GM12878 (cell line): ENCODE data around the gene MYMK. TPM values are rescaled to one million over a fixed set of nuclear protein-coding genes. Genes with fewer than 3 reads are reported as not detected.

Experiments used
- ATAC-seq: fragments of 200-7000 bp; cut with Tn5 transposase; 3 replicates; pipeline ENCODE4 v1.9.1; 2020; ENCODE audit warnings: mild to moderate bottlenecking, moderate library complexity
- BruUV-seq: library from RNA; stranded (reverse); fragments of 400-500 nt; replicated peaks from 2 replicates; lab custom pipeline; 2021; lab: Mats Ljungman, UMichigan
- CTCF ChIA-PET: fragments of 300-600 bp; sonication (Branson Sonifier 250); formaldehyde crosslinking; extraction: SDS; loops from one replicate; lab custom pipeline; 2021; ENCODE audit warnings: inconsistent platforms; lab: Yijun Ruan, JAX
- POLR2A ChIA-PET: fragments of 350-600 bp; formaldehyde crosslinking; extraction: SDS; loops from one replicate; lab custom pipeline; 2021; ENCODE audit warnings: inconsistent platforms; lab: Charles Lee
- RAD21 ChIA-PET: fragments of 300-600 bp; sonication (Branson Sonifier 250); formaldehyde crosslinking; loops from one replicate; lab custom pipeline; 2023; ENCODE audit warnings: antibody characterized with exemption; ENCODE audit not compliant: unreplicated experiment; lab: Charles Lee
- SMC1A ChIA-PET: fragments of 300-600 bp; sonication (Branson Sonifier 250); formaldehyde crosslinking; loops from one replicate; lab custom pipeline; 2023; ENCODE audit not compliant: unreplicated experiment, uncharacterized antibody; lab: Charles Lee
- DNase-seq: peaks from one replicate; pipeline ENCODE4 v3.0.0-alpha.2; 2011; ENCODE audit warnings: low read depth, low spot score
- FAIRE-seq: peaks from 3 replicates; lab custom pipeline; 2011; peaks lifted over from hg19 to GRCh38; lab: Jason Lieb, UNC
- H2AFZ ChIP-seq: 2 replicates; pipeline ENCODE4 v1.6.0; 2011; ENCODE audit warnings: low read depth, low read length, control low read depth; ENCODE audit not compliant: control insufficient read depth
- H3K27ac ChIP-seq: 2 replicates; pipeline ENCODE4 v1.5.1; 2011; ENCODE audit warnings: control low read depth; ENCODE audit not compliant: control insufficient read depth, insufficient read depth
- H3K27me3 ChIP-seq, 2 experiments: replicated peaks in 1 of 2; 2 replicates each; pipeline versions ENCODE4 v1.6.0 to v1.6.1; 2011; ENCODE audit warnings: low read length in 1 of 2; ENCODE audit not compliant: control insufficient read depth in 2 of 2, insufficient read depth in 2 of 2
- H3K36me3 ChIP-seq, 2 experiments: 2 replicates each; pipeline ENCODE4 v1.5.1; 2011; ENCODE audit warnings: low read length in 1 of 2; ENCODE audit not compliant: control insufficient read depth in 2 of 2, insufficient read depth in 2 of 2
- H3K4me1 ChIP-seq: 2 replicates; pipeline ENCODE4 v1.6.1; 2011; ENCODE audit warnings: mild to moderate bottlenecking, low read length, moderate library complexity, mixed read lengths; ENCODE audit not compliant: control insufficient read depth, insufficient read depth
- H3K4me2 ChIP-seq: 2 replicates; pipeline ENCODE4 v1.6.0; 2011; ENCODE audit warnings: control low read depth; ENCODE audit not compliant: control insufficient read depth, insufficient read depth
- H3K4me3 ChIP-seq: fragments of 200-600 bp; sonication (generic); 2 replicates; pipeline ENCODE4 v1.5.1; 2016
- H3K79me2 ChIP-seq: 2 replicates; pipeline ENCODE4 v1.6.0; 2011; ENCODE audit warnings: low read length; ENCODE audit not compliant: control insufficient read depth, insufficient read depth
- H3K9ac ChIP-seq: 2 replicates; pipeline ENCODE4 v1.8.0; 2011; ENCODE audit warnings: low read length, control low read depth, mixed read lengths; ENCODE audit not compliant: control insufficient read depth, insufficient read depth
- H3K9me3 ChIP-seq: replicated peaks from 3 replicates; pipeline ENCODE4 v1.5.1; 2011; ENCODE audit warnings: mild to moderate bottlenecking, low read length; ENCODE audit not compliant: control insufficient read depth, insufficient read depth
- H4K20me1 ChIP-seq: 2 replicates; pipeline ENCODE4 v1.6.0; 2011; ENCODE audit not compliant: control insufficient read depth, insufficient read depth
- CBX5 ChIP-seq: sonication (generic); IDR thresholded peaks from 2 replicates; pipeline ENCODE4 v1.6.1; 2016; ENCODE audit warnings: low read depth, moderate library complexity, mild to moderate bottlenecking, inconsistent platforms
- CEBPB ChIP-seq, 2 experiments: fragments of 150-350 bp in 1 of 2; IDR thresholded peaks; 2 replicates each; pipeline ENCODE4 v1.6.1; 2012 to 2014; ENCODE audit warnings: low read depth in 2 of 2, low read length in 2 of 2, borderline replicate concordance in 1 of 2, inconsistent platforms in 1 of 2
- CTCF ChIP-seq, 3 experiments: IDR thresholded peaks in 2 of 3; conservative IDR thresholded peaks in 1 of 3; 2 replicates each; pipeline ENCODE4 v1.5.1; 2011; ENCODE audit warnings: low read depth in 3 of 3, low read length in 3 of 3, mild to moderate bottlenecking in 3 of 3, control low read depth in 2 of 3, moderate library complexity in 2 of 3, inconsistent platforms in 1 of 3, mixed read lengths in 1 of 3; ENCODE audit not compliant: control insufficient read depth in 2 of 3, insufficient read depth in 1 of 3; ENCODE audit errors: extremely low read depth in 1 of 3
- HDAC6 ChIP-seq: fragments of 200-600 bp; sonication (generic); IDR thresholded peaks from one replicate; pipeline ENCODE4 v1.8.0; 2017; ENCODE audit warnings: antibody characterized with exemption; ENCODE audit not compliant: unreplicated experiment
- JUND ChIP-seq: IDR thresholded peaks from 2 replicates; pipeline ENCODE4 v1.6.1; 2012; ENCODE audit warnings: low read depth, mild to moderate bottlenecking, low read length, improper control_type of control experiment, moderate library complexity
- KDM1A ChIP-seq: fragments of 200-600 bp; sonication (generic); IDR thresholded peaks from 2 replicates; pipeline ENCODE4 v1.6.1; 2016; ENCODE audit warnings: borderline replicate concordance
- KLF5 ChIP-seq: fragments of 450-650 bp; IDR thresholded peaks from 2 replicates; pipeline ENCODE4 v1.6.1; 2014; ENCODE audit warnings: mild to moderate bottlenecking; ENCODE audit not compliant: partially characterized antibody
- MYB ChIP-seq: fragments of 150-350 bp; IDR thresholded peaks from 2 replicates; pipeline ENCODE4 v1.6.1; 2014; ENCODE audit warnings: mild to moderate bottlenecking, low read depth, low read length, borderline replicate concordance
- NBN ChIP-seq: fragments of 450-650 bp; IDR thresholded peaks from 2 replicates; pipeline ENCODE4 v1.6.1; 2016
- SREBF2 ChIP-seq: IDR thresholded peaks from 2 replicates; pipeline ENCODE4 v1.6.1; 2012; ENCODE audit warnings: mild to moderate bottlenecking, low read length
- TARDBP ChIP-seq: IDR thresholded peaks from 2 replicates; pipeline ENCODE4 v1.6.1; 2016; ENCODE audit warnings: borderline replicate concordance
- ZBED1 ChIP-seq: IDR thresholded peaks from 2 replicates; pipeline ENCODE4 v1.6.1; 2016; ENCODE audit warnings: borderline replicate concordance
- ZSCAN29 ChIP-seq: fragments of 450-650 bp; IDR thresholded peaks from 2 replicates; pipeline ENCODE4 v1.6.1; 2017; ENCODE audit warnings: mild to moderate bottlenecking, moderate library complexity
- WGBS: methylation state at CpG from one replicate; pipeline ENCODE4 v1.1.6; 2016; ENCODE audit warnings: low lambda C conversion rate; ENCODE audit not compliant: insufficient replicate concordance, insufficient coverage; ENCODE audit errors: missing lambda C conversion rate; 5-methylcytosine and 5-hydroxymethylcytosine counted together
- in situ Hi-C: fragments of 300-500 bp; cut with MboI; formaldehyde crosslinking; loops from 9 replicates; pipeline ENCODE4 v1.14.3; 2018; ENCODE audit warnings: mixed read lengths
- intact Hi-C: fragments of 100-400 bp; cut with micrococcal nuclease; formaldehyde crosslinking; loops from one replicate; pipeline ENCODE4 v1.14.2; 2022; ENCODE audit not compliant: unreplicated experiment
- polyA plus RNA-seq, 11 experiments: library from polyadenylated mRNA; depleted of rRNA in 4 of 11; unstranded in 6 of 11; stranded (reverse) in 5 of 11; fragments of >200 nt; fragmentation: Nextera tagmentation in 4 of 11; fragmentation: Illumina TruSeq in 1 of 11; extraction: Ambion mirVana in 4 of 11; extraction: Trizol in 1 of 11; gene quantifications; 1 replicate in 1 of 11; 2 replicates in 10 of 11; pipeline versions ENCODE4 v1.2.1 to v1.2.3, GENCODE V29; 2011 to 2016; ENCODE audit warnings: inconsistent platforms in 2 of 11, missing spikeins in 2 of 11, low read depth in 1 of 11
- total RNA-seq, 4 experiments: library from RNA; depleted of rRNA in 3 of 4; stranded (reverse); fragments of >200 nt in 3 of 4; fragmentation: Illumina TruSeq in 1 of 4; extraction: Trizol in 1 of 4; gene quantifications; 2 replicates each; pipeline versions ENCODE4 v1.2.1 to v1.2.3, GENCODE V29; 2013 to 2021
- TF ChIP-seq, protein P1 (sequence below): fragments of 450-650 bp; IDR thresholded peaks from 2 replicates; pipeline ENCODE4 v1.6.1; 2014; ENCODE audit warnings: mild to moderate bottlenecking
- TF ChIP-seq, protein P2 (sequence below): IDR thresholded peaks from 2 replicates; pipeline ENCODE4 v1.6.1; 2011; ENCODE audit warnings: borderline replicate concordance, low read depth, mild to moderate bottlenecking, moderate library complexity, low read length; ENCODE audit not compliant: insufficient read depth, poor library complexity, severe bottlenecking

The MYMK gene
- total and polyA plus RNA-seq, 10 of the 15 experiments (the other 5 are each of a cell fraction or from before 2014, with no cell fraction given), result not detected

DNA sequence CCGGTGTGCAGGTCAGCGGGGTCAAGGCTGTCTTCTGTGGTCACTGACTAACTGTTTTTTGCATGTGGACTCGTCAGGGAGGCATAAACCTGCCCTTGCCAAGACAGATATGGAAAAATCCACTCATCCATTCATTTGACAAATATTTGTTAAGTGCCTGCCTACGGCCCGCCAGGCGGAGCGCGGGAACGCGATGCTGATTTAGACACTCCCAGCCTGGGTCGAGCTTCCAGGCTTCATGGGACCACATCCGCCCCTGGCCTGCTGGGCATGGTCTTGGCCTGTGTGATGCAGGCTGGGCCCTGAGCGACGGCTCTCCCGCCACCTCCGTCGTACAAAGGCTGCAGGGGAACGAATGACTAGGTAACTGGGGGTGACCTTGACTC, 18.1 kb downstream of the MYMK start (continued):
- TF ChIP-seq CTCF (IDR thresholded peaks at IDR 0.05 in 2 of 3, conservative IDR thresholded peaks at IDR 0.05 in 1 of 3; ENCODE audit: control insufficient read depth in 2 of 3, extremely low read depth in 1 of 3, insufficient read depth in 1 of 3, low read depth in 3 of 3, low read length in 3 of 3), result no peak

- H3K36me3 ChIP-seq, result no peaks in the 10 kb centered on the region
- SMC1A ChIA-PET, result no interaction called here
- no peak overlapping the region for H3K9ac ChIP-seq
- peaks cover 7% of the 10 kb centered on the region; the same call in 2 of the 3 replicates for H3K9me3 ChIP-seq
- CTCF ChIA-PET, result no interaction called here
- H3K4me1 ChIP-seq, result no peaks in the 10 kb centered on the region
- WGBS, result 46% methylated on average over 20 of the region's 23 CpGs
- no TSS peak for BruUV-seq
- intact Hi-C loops, result no loop called here
- RAD21 ChIA-PET, result no interaction called here
- no peak for TF ChIP-seq MYB
- TF ChIP-seq HDAC6, result no peak
- no peak for TF ChIP-seq KLF5
- no peak for TF ChIP-seq KDM1A
- TF ChIP-seq CTCF (IDR thresholded peaks at IDR 0.05 in 2 of 3, conservative IDR thresholded peaks at IDR 0.05 in 1 of 3; ENCODE audit: control insufficient read depth in 2 of 3, extremely low read depth in 1 of 3, insufficient read depth in 1 of 3, low read depth in 3 of 3, low read length in 3 of 3), result no peak
- TF ChIP-seq, protein P1, sequence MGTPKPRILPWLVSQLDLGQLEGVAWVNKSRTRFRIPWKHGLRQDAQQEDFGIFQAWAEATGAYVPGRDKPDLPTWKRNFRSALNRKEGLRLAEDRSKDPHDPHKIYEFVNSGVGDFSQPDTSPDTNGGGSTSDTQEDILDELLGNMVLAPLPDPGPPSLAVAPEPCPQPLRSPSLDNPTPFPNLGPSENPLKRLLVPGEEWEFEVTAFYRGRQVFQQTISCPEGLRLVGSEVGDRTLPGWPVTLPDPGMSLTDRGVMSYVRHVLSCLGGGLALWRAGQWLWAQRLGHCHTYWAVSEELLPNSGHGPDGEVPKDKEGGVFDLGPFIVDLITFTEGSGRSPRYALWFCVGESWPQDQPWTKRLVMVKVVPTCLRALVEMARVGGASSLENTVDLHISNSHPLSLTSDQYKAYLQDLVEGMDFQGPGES, result no peak
- no peak for TF ChIP-seq ZBED1
- no peak for TF ChIP-seq CBX5
- TF ChIP-seq ZSCAN29, result no peak
- TF ChIP-seq SREBF2, result no peak
- no peak for TF ChIP-seq CEBPB (IDR thresholded peaks at IDR 0.05; ENCODE audit: borderline replicate concordance in 1 of 2, low read depth in 2 of 2, low read length in 2 of 2)
- TF ChIP-seq TARDBP, result no peak
- no peak for TF ChIP-seq JUND
- TF ChIP-seq NBN, result no peak
- TF ChIP-seq, protein P2, sequence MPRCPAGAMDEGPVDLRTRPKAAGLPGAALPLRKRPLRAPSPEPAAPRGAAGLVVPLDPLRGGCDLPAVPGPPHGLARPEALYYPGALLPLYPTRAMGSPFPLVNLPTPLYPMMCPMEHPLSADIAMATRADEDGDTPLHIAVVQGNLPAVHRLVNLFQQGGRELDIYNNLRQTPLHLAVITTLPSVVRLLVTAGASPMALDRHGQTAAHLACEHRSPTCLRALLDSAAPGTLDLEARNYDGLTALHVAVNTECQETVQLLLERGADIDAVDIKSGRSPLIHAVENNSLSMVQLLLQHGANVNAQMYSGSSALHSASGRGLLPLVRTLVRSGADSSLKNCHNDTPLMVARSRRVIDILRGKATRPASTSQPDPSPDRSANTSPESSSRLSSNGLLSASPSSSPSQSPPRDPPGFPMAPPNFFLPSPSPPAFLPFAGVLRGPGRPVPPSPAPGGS, result no peak
- DNase-seq, result no peak
- H3K4me2 ChIP-seq, result no peak overlapping the region
- no peak for FAIRE-seq
- no peak overlapping the region for H2AFZ ChIP-seq
- in situ Hi-C loops, result no loop called here
- H3K4me3 ChIP-seq, result no peak overlapping the region
- no peaks in the 10 kb centered on the region for H3K79me2 ChIP-seq
- no peaks in the 10 kb centered on the region for H4K20me1 ChIP-seq
- POLR2A ChIA-PET, result no interaction called here
- H3K27ac ChIP-seq, result no peak overlapping the region
- ATAC-seq, result no peak
- H3K27me3 ChIP-seq, result peaks cover 0 to 2% of the 10 kb centered on the region in 2 experiments; a peak in 2 of 4 replicates
Measured at GRCh38 chr9:133505901-133506652, 18.7 kb downstream of the MYMK start.
